NCI-H2196 (cell line): ENCODE measurements around the gene JAK1.
"Not testable (repeated sequence)": the region's sequence is repeated elsewhere in the genome, so short reads cannot be mapped to it uniquely, and the experiment has no call there.

Experiments used
- DNase-seq: peaks from one replicate; lab custom pipeline; 2025; ENCODE audit not compliant: unreplicated experiment; lab: John Stamatoyannopoulos, UW

The JAK1 gene

DNA sequence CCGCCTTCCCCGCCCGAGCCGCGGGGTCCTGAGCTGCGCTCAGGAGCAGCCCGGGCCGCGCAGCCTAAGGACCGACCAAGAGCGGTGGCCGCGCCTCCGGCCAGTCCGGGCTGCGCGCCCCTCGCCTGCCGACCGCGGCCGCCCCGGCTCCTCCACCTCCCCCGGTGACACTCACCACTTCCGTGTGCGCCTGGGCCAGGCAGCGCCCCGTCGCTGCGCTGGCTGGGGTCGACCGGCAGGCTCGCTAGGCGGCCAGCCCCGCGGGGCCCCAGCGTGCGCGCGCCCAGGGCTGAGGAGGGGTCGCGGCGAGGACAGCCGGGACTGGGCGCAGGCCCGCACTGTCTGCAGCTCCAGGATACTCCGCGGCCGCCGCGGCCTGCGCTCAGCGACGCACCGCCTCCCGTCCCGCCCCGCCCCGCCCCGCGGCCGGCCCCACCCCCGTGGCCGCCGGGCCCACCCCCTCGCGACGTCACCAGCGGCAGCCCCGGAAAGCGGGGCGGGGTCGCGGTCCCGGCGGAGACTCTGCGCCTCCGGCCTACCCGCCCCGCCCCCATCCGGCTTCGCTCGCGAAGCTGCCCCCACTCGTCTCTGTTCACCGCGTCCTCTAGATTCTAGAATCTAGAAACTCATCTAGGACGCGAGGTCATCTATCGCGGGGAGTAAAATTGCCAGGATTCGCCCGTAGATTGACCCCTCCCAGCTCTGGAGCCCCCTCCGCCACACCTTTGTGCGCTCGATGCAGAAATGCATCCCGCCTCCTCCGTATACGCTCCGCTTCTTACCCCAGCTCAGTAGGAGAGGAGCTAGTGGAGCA lies at the start of gene JAK1:
Gene JAK1 (minus strand): TSS at position 392 of the 814 bp plus-strand sequence. CDS start 80,285 bp downstream, outside the sequence.
- peak; percentile 86 for DNase-seq

- DNase-seq: no peak
Observed at GRCh38 chr1:65014321-65014720, 48.0 kb upstream of the JAK1 start.

- no peak for DNase-seq
Observed at GRCh38 chr1:65011983-65012382, 45.6 kb upstream of the JAK1 start.

DNA sequence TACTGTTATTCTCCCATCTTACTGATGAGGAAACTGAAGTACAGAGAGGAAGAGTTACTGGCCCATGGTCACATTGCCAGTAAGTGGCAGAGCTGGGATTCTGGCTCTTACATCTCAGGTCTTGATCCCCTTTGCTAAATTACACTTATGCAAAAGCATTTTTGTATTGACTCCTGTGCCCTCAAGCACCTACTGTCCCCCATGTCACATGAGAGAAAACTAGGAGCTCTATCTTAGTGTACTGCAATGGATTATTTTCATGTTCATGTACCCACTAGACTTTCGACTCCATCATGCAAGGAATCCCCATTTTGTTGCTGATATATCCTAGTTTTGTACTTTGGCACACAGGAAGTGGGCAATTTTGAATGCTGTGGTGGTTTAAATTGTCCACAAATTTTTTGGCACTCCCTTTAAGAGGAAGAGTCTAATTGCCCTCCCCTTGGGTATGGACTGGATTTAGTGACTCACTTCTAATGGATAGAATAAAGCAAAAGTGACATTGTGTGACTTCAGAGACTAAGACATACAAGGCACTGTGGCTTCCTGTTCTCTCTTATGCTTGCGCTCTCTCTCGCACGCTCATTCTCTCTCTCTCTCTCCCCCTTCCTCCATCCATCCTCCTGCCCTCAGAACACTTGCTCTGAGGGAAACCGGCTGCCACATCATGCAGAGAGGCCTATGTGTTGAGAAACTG lies 43.5 kb upstream of the JAK1 start:
- no peak for DNase-seq

DNA sequence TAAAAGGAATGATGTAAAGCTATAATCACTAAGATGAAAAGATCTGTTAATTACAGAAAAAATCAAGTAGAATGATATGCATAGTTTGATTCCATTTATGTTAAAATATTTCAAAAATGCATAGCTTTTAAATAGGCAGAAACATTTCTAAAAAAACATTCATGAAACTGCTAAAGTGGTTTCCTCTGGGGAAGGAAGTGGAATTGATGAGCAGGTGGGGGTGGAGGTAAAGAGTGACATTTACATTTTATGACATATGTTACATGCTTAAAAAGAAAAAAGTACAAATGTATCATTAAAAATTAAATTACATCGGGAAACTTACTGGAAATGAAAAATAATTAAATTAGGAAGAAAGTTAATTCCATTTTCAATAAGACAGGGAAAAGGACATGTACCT lies 42.8 kb upstream of the JAK1 start:
- DNase-seq: no peak

- DNase-seq: no peak
Observed at GRCh38 chr1:65006806-65007205, 40.5 kb upstream of the JAK1 start.

GRCh38 chr1:65003316-65003664 lies 36.9 kb upstream of the JAK1 start:
- DNase-seq: no peak

DNA sequence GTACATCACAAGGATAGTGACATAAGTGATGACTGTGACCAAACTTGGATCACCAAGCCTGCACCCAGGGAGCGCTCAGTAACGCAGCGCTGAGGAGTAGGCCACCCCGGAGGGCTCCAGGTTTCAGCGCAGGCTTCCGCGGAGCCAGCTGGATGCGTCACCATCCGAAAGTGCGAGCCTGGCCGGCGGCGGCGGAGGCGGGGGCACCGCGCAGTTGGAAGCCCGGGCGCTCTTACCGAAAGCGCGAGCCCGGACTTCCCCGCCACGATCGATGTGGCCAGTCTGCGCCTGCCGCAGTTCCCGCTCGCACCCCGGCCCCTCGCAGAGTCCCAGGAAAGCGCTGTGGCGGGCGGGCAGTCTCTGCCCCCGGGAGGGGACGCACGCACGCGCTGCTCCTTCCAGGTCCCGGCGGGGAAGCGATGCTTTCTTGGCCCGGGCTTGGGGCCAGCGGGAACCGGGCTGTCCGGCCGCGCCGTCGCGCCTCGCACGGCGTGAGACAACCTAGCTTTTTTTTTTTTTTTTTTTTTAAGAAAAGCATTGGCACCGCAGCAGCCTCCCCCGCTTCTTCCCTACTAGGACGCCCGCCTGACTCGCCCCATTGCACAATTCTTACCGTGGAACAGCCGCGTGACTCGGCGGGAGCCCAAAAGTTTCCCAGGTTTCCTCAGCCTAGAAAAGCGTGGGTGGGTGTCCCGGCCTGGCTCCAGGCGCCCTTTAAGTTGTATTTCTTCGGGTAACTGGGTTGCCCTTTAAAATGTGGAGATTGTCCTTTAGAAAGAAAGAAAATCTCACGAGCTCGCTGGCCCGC lies 36.4 kb upstream of the JAK1 start:
- DNase-seq: no peak

GRCh38 chr1:65002156-65002507 lies 35.8 kb upstream of the JAK1 start:
- DNase-seq: no peak

- DNase-seq: no peak
Observed at GRCh38 chr1:65001231-65001792, 35.0 kb upstream of the JAK1 start.

- DNase-seq: not testable (repeated sequence)
Observed at GRCh38 chr1:64998425-64998948, 32.1 kb upstream of the JAK1 start.

DNA sequence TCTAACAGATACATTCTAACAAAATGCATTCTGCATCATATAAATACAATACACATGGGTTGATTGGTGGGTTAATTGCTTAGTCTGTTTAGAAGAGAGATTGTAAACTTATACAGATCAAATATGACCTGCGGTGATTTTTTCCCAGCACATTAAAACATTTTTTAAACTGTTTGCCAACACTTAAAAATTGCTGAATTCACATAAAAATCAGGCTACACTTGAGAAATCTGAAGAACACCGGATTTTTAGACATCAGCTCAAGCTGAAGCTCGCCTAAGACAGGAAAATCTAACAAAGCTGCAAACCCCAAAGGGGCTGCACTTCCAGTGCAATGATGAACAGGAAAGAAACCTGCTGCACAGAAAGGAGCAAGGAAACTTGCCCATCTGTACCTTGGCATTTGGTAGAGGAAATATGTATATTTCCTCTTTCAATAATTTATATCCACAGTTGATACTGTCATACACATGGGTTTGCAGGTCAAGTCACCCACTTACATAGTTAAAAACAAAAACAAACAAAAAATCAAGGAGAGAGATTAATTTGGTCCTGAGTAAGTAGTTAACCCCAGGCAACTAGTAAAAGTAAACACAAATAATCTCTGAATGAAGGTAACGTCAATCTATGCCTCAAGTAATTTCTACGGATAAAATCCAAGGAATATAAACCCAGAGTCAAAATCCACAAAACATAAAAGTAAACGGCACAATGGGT lies 30.4 kb upstream of the JAK1 start:
- no peak for DNase-seq

- DNase-seq: no peak
Observed at GRCh38 chr1:64995316-64995715, 29.0 kb upstream of the JAK1 start.

DNA sequence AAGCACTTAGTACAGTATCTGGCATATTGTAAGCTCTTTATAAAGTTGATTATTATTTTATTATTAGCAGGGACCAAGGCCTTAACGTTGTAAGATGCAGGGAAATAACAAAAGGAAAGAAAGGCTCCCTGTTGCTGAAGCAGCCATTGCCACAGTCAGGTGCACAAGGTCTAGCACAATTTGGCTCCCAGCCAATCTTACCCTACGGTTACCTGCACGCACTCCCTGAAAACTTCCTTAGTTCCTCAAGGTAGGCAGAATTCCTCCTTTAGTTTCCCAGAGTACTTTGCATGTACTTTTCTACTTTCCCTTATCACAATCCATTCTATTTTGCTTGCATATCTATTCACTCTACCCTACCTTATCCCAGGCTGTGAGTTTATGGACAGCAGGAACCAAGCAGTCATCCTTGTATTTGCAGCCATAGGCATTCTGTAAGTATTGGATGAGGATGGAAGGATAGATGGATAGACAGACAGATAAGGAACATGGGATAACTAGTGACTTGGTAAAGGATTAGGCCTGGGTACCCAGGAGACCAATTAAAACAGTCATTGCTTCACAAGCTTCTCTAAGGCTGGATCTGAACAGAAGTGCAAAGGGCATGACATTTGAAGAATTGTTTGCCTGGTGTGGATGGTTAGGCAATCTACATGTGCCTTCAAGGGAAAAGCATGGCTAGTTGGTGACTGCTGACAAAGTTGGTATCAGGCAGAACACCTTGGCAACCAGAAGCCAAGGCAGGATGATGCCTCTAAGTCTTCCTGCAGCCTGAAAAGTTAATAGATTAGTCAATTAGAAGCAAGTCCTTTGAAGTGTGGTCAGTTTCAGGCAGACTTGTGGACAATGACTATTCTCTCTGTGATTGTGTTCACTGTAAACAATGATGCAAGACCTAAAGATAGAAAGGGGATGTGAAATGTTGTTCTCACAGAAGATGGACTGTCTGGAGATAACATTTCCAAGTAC lies 20.8 kb upstream of the JAK1 start:
- DNase-seq: no peak

- DNase-seq: no peak
Observed at GRCh38 chr1:64984737-64985136, 18.4 kb upstream of the JAK1 start.

DNA sequence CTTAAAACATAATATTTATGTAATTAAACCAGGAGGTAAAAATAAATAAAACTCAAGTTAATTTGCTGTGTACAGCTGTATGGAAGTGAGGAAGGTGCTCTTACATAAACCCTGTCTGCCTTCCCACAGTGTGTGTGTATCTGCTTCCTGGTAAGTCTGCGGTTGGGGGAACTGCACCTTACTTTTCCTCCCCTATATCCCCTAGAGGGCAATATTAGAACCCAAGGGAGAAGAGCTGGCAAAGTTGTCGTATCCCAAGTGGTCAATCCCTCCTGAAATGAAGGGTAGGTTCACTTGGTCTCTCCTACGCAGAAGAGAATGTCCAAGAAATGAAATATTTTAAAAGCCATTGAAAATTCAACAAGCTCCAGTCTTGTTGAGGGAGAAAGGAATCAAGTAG lies 17.8 kb upstream of the JAK1 start:
- no peak for DNase-seq

DNA sequence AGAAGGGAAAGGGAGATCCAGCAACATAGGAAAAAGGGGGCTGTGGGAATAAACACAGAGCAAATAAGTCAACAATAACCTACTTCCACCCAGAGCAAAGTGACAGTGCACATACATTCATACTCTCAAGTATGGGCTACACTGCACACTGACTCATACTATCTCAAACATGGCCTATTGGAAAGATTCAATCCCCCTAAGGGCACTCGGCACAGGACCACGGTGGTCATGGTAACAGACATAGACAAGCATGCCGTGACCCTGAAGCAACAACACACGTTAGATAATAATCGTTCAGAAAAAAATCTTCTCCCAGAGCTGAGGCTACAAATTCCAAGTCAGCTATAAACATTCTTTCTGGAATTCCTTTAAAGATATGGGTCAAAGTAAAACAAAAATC lies 16.8 kb upstream of the JAK1 start:
- DNase-seq: no peak

DNA sequence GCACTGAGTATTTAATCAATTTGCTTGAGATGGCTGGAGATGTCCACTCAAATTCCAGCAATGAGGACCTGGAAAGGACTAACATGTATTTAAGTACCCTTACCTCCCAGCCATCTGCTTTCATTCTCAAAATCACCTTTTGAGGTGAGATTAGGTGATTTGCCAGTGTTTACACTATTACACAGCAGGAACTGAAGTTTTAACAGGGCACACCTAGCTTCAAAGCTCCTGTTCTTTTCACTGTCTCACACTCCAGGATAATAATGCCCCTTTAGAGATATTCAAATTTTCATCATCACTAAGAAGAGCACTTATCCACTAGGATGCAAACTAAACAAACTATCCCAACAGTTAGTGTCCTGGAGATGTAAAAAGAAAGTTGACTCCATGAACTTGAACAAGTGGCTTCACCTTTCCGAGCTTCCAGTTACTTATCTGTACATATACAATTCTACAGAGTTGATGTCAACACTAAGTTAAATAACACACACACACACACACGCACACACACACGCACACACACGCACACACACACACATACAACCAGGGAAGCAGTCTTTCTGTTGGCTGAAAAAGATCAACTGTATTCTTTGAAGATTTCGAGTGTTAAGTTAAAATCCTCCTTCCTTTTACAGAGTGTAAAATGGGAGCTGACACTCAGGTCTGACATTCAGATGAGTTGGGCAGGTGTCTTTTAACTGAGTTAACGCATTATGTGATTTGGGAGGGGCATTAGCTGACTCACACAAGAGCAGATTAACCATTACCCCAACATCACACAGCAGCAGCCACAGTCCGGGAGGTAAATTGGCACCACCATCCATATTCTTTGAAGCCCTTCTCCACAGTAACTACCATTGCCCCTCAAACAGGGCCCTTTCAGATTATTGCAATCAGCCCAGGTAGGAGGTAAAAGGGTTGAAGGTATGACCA lies 15.5 kb upstream of the JAK1 start:
- DNase-seq: no peak
